IMR-90 (cell line): ENCODE results near the gene USP47.

Source experiments
- BHLHE40 ChIP-seq: fragments of 150-350 bp; IDR thresholded peaks from 2 replicates; pipeline ENCODE4 v1.6.1; 2016; ENCODE audit warnings: mild to moderate bottlenecking, low read depth, low read length
- CTCF ChIP-seq: conservative IDR thresholded peaks from 2 replicates; pipeline ENCODE4 v1.5.1; 2012; ENCODE audit warnings: mild to moderate bottlenecking, low read depth, low read length, improper control_type of control experiment
- FOS ChIP-seq: fragments of 150-350 bp; IDR thresholded peaks from 2 replicates; pipeline ENCODE4 v1.6.1; 2016; ENCODE audit warnings: low read depth, low read length
- MAFK ChIP-seq: IDR thresholded peaks from 2 replicates; pipeline ENCODE4 v1.6.1; 2012; ENCODE audit warnings: low read depth, low read length, improper control_type of control experiment
- MAZ ChIP-seq: IDR thresholded peaks from 2 replicates; pipeline ENCODE4 v1.6.1; 2012; ENCODE audit warnings: low read depth, mild to moderate bottlenecking, low read length, improper control_type of control experiment, moderate library complexity, borderline replicate concordance
- NFE2L2 ChIP-seq: fragments of 150-350 bp; IDR thresholded peaks from 2 replicates; pipeline ENCODE4 v1.6.1; 2016; ENCODE audit warnings: low read depth, mild to moderate bottlenecking, low read length
- POLR2A ChIP-seq: IDR thresholded peaks from 2 replicates; pipeline ENCODE4 v1.6.1; 2012; ENCODE audit warnings: mild to moderate bottlenecking, low read depth, low read length
- RAD21 ChIP-seq: IDR thresholded peaks from 2 replicates; pipeline ENCODE4 v1.6.1; 2012; ENCODE audit warnings: low read length, improper control_type of control experiment
- RCOR1 ChIP-seq: IDR thresholded peaks from 2 replicates; pipeline ENCODE4 v1.6.1; 2012; ENCODE audit warnings: mild to moderate bottlenecking, low read length, improper control_type of control experiment; ENCODE audit not compliant: insufficient replicate concordance
- SMC3 ChIP-seq: fragments of 150-350 bp; IDR thresholded peaks from 2 replicates; pipeline ENCODE4 v1.6.1; 2016; ENCODE audit warnings: low read depth, mild to moderate bottlenecking, antibody characterized with exemption, low read length, moderate library complexity
- USF2 ChIP-seq: fragments of 150-350 bp; IDR thresholded peaks from 2 replicates; pipeline ENCODE4 v1.6.1; 2017; ENCODE audit warnings: mild to moderate bottlenecking, antibody characterized with exemption, low read length, low read depth

GRCh38 chr11:11970556-11970955, 128.8 kb downstream of the USP47 start:
- TF ChIP-seq CTCF = no peak
- TF ChIP-seq BHLHE40 = no peak
- TF ChIP-seq POLR2A = no peak
- TF ChIP-seq SMC3 = no peak
- TF ChIP-seq MAZ = no peak
- no peak for TF ChIP-seq FOS
- TF ChIP-seq MAFK = no peak
- TF ChIP-seq RAD21 = no peak
- no peak for TF ChIP-seq USF2
- no peak for TF ChIP-seq RCOR1
- no peak for TF ChIP-seq NFE2L2
